GM12878 (cell line): ENCODE results near the gene TEX2. TPM values are rescaled to one million over a fixed set of nuclear protein-coding genes. Genes with fewer than 3 reads are reported as not detected.

Experiments used
- ATAC-seq: fragments of 200-7000 bp; cut with Tn5 transposase; 3 replicates; pipeline ENCODE4 v1.9.1; 2020; ENCODE audit warnings: mild to moderate bottlenecking, moderate library complexity
- BruUV-seq: library from RNA; stranded (reverse); fragments of 400-500 nt; replicated peaks from 2 replicates; lab custom pipeline; 2021; lab: Mats Ljungman, UMichigan
- CTCF ChIA-PET: fragments of 300-600 bp; sonication (Branson Sonifier 250); formaldehyde crosslinking; extraction: SDS; loops from one replicate; lab custom pipeline; 2021; ENCODE audit warnings: inconsistent platforms; lab: Yijun Ruan, JAX
- POLR2A ChIA-PET: fragments of 350-600 bp; formaldehyde crosslinking; extraction: SDS; loops from one replicate; lab custom pipeline; 2021; ENCODE audit warnings: inconsistent platforms; lab: Charles Lee
- RAD21 ChIA-PET: fragments of 300-600 bp; sonication (Branson Sonifier 250); formaldehyde crosslinking; loops from one replicate; lab custom pipeline; 2023; ENCODE audit warnings: antibody characterized with exemption; ENCODE audit not compliant: unreplicated experiment; lab: Charles Lee
- SMC1A ChIA-PET: fragments of 300-600 bp; sonication (Branson Sonifier 250); formaldehyde crosslinking; loops from one replicate; lab custom pipeline; 2023; ENCODE audit not compliant: unreplicated experiment, uncharacterized antibody; lab: Charles Lee
- DNase-seq: peaks from one replicate; pipeline ENCODE4 v3.0.0-alpha.2; 2011; ENCODE audit warnings: low read depth, low spot score
- FAIRE-seq: peaks from 3 replicates; lab custom pipeline; 2011; peaks lifted over from hg19 to GRCh38; lab: Jason Lieb, UNC
- H2AFZ ChIP-seq: 2 replicates; pipeline ENCODE4 v1.6.0; 2011; ENCODE audit warnings: low read depth, low read length, control low read depth; ENCODE audit not compliant: control insufficient read depth
- H3K27ac ChIP-seq: 2 replicates; pipeline ENCODE4 v1.5.1; 2011; ENCODE audit warnings: control low read depth; ENCODE audit not compliant: control insufficient read depth, insufficient read depth
- H3K27me3 ChIP-seq, 2 experiments: replicated peaks in 1 of 2; 2 replicates each; pipeline versions ENCODE4 v1.6.0 to v1.6.1; 2011; ENCODE audit warnings: low read length in 1 of 2; ENCODE audit not compliant: control insufficient read depth in 2 of 2, insufficient read depth in 2 of 2
- H3K36me3 ChIP-seq, 2 experiments: 2 replicates each; pipeline ENCODE4 v1.5.1; 2011; ENCODE audit warnings: low read length in 1 of 2; ENCODE audit not compliant: control insufficient read depth in 2 of 2, insufficient read depth in 2 of 2
- H3K4me1 ChIP-seq: 2 replicates; pipeline ENCODE4 v1.6.1; 2011; ENCODE audit warnings: mild to moderate bottlenecking, low read length, moderate library complexity, mixed read lengths; ENCODE audit not compliant: control insufficient read depth, insufficient read depth
- H3K4me2 ChIP-seq: 2 replicates; pipeline ENCODE4 v1.6.0; 2011; ENCODE audit warnings: control low read depth; ENCODE audit not compliant: control insufficient read depth, insufficient read depth
- H3K4me3 ChIP-seq: fragments of 200-600 bp; sonication (generic); 2 replicates; pipeline ENCODE4 v1.5.1; 2016
- H3K79me2 ChIP-seq: 2 replicates; pipeline ENCODE4 v1.6.0; 2011; ENCODE audit warnings: low read length; ENCODE audit not compliant: control insufficient read depth, insufficient read depth
- H3K9ac ChIP-seq: 2 replicates; pipeline ENCODE4 v1.8.0; 2011; ENCODE audit warnings: low read length, control low read depth, mixed read lengths; ENCODE audit not compliant: control insufficient read depth, insufficient read depth
- H3K9me3 ChIP-seq: replicated peaks from 3 replicates; pipeline ENCODE4 v1.5.1; 2011; ENCODE audit warnings: mild to moderate bottlenecking, low read length; ENCODE audit not compliant: control insufficient read depth, insufficient read depth
- H4K20me1 ChIP-seq: 2 replicates; pipeline ENCODE4 v1.6.0; 2011; ENCODE audit not compliant: control insufficient read depth, insufficient read depth
- BMI1 ChIP-seq: fragments of 450-650 bp; IDR thresholded peaks from 2 replicates; pipeline ENCODE4 v1.6.1; 2016; ENCODE audit warnings: mild to moderate bottlenecking, moderate library complexity, borderline replicate concordance
- CBFB ChIP-seq: IDR thresholded peaks from 2 replicates; pipeline ENCODE4 v1.6.1; 2016; ENCODE audit warnings: antibody characterized with exemption, low read depth
- CHD1 ChIP-seq: IDR thresholded peaks from 2 replicates; pipeline ENCODE4 v1.6.1; 2012; ENCODE audit warnings: low read depth, low read length, improper control_type of control experiment
- KLF5 ChIP-seq: fragments of 450-650 bp; IDR thresholded peaks from 2 replicates; pipeline ENCODE4 v1.6.1; 2014; ENCODE audit warnings: mild to moderate bottlenecking; ENCODE audit not compliant: partially characterized antibody
- NBN ChIP-seq: fragments of 450-650 bp; IDR thresholded peaks from 2 replicates; pipeline ENCODE4 v1.6.1; 2016
- NFXL1 ChIP-seq: fragments of 450-650 bp; IDR thresholded peaks from 2 replicates; pipeline ENCODE4 v1.6.1; 2017; ENCODE audit warnings: antibody characterized with exemption, mild to moderate bottlenecking, borderline replicate concordance
- NFYA ChIP-seq: IDR thresholded peaks from 2 replicates; pipeline ENCODE4 v1.6.1; 2011; ENCODE audit warnings: low read depth, mild to moderate bottlenecking, low read length, improper control_type of control experiment, borderline replicate concordance
- RB1 ChIP-seq: fragments of 450-650 bp; formaldehyde crosslinking; IDR thresholded peaks from 2 replicates; pipeline ENCODE4 v1.6.1; 2017; ENCODE audit warnings: mild to moderate bottlenecking, borderline replicate concordance
- RCOR1 ChIP-seq: conservative IDR thresholded peaks from 2 replicates; pipeline ENCODE4 v1.6.1; 2012; ENCODE audit warnings: low read depth, low read length, improper control_type of control experiment
- SMARCA5 ChIP-seq: fragments of 450-650 bp; IDR thresholded peaks from 2 replicates; pipeline ENCODE4 v1.6.1; 2017; ENCODE audit warnings: mild to moderate bottlenecking
- SMC3 ChIP-seq: IDR thresholded peaks from 2 replicates; pipeline ENCODE4 v1.6.1; 2011; ENCODE audit warnings: low read length, improper control_type of control experiment, borderline replicate concordance
- SUPT20H ChIP-seq: IDR thresholded peaks from 2 replicates; pipeline ENCODE4 v1.6.1; 2011; ENCODE audit warnings: low read depth, mild to moderate bottlenecking, low read length, moderate library complexity, borderline replicate concordance; ENCODE audit not compliant: control insufficient read depth
- ZBED1 ChIP-seq: IDR thresholded peaks from 2 replicates; pipeline ENCODE4 v1.6.1; 2016; ENCODE audit warnings: borderline replicate concordance
- ZZZ3 ChIP-seq: IDR thresholded peaks from 2 replicates; pipeline ENCODE4 v1.6.1; 2011; ENCODE audit warnings: low read depth; ENCODE audit not compliant: control insufficient read depth, insufficient read length
- WGBS: methylation state at CpG from one replicate; pipeline ENCODE4 v1.1.6; 2016; ENCODE audit warnings: low lambda C conversion rate; ENCODE audit not compliant: insufficient replicate concordance, insufficient coverage; ENCODE audit errors: missing lambda C conversion rate; 5-methylcytosine and 5-hydroxymethylcytosine counted together
- in situ Hi-C: fragments of 300-500 bp; cut with MboI; formaldehyde crosslinking; loops from 9 replicates; pipeline ENCODE4 v1.14.3; 2018; ENCODE audit warnings: mixed read lengths
- intact Hi-C: fragments of 100-400 bp; cut with micrococcal nuclease; formaldehyde crosslinking; loops from one replicate; pipeline ENCODE4 v1.14.2; 2022; ENCODE audit not compliant: unreplicated experiment
- polyA plus RNA-seq, 11 experiments: library from polyadenylated mRNA; depleted of rRNA in 4 of 11; unstranded in 6 of 11; stranded (reverse) in 5 of 11; fragments of >200 nt; fragmentation: Nextera tagmentation in 4 of 11; fragmentation: Illumina TruSeq in 1 of 11; extraction: Ambion mirVana in 4 of 11; extraction: Trizol in 1 of 11; gene quantifications; 1 replicate in 1 of 11; 2 replicates in 10 of 11; pipeline versions ENCODE4 v1.2.1 to v1.2.3, GENCODE V29; 2011 to 2016; ENCODE audit warnings: inconsistent platforms in 2 of 11, missing spikeins in 2 of 11, low read depth in 1 of 11
- total RNA-seq, 4 experiments: library from RNA; depleted of rRNA in 3 of 4; stranded (reverse); fragments of >200 nt in 3 of 4; fragmentation: Illumina TruSeq in 1 of 4; extraction: Trizol in 1 of 4; gene quantifications; 2 replicates each; pipeline versions ENCODE4 v1.2.1 to v1.2.3, GENCODE V29; 2013 to 2021
- TF ChIP-seq, protein P1 (sequence below): IDR thresholded peaks from 2 replicates; pipeline ENCODE4 v1.6.1; 2011; ENCODE audit warnings: low read depth, mild to moderate bottlenecking, low read length, moderate library complexity, borderline replicate concordance; ENCODE audit errors: extremely low read depth
- TF ChIP-seq, protein P2 (sequence below): IDR thresholded peaks from 2 replicates; pipeline ENCODE4 v1.6.1; 2011; ENCODE audit warnings: low read depth, low read length, improper control_type of control experiment, borderline replicate concordance
- TF ChIP-seq, protein P3 (sequence below): fragments of 450-650 bp; conservative IDR thresholded peaks from 2 replicates; pipeline ENCODE4 v1.6.1; 2017; ENCODE audit warnings: mild to moderate bottlenecking, moderate library complexity

The TEX2 gene
- total and polyA plus RNA-seq, 10 of the 15 experiments (the other 5 are each of a cell fraction or from before 2014, with no cell fraction given): 3.8 to 19.9 (median 15.8) TPM

DNA sequence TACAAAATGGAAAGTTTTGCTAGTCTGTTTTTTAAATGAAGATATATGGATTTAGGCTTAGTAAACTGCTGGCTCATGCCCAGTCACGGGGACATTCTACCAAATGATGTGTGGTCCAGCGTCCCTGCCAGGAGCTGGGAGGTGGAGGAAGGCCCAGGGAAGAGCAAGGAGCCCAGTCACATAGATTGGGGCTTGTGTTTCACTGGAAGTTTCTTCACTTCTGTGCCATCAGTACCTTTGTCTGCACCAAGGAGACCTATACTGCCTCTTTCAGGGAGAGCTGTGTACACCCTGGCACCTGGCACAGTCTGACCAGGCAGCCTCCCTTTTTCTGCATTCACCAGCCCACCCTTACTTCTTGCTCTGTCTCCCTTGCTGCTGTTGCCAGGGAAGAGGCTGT is 100.5 kb downstream of the TEX2 start (continued):
- TF ChIP-seq ZBED1 (no peak), KLF5 (no peak), NFXL1 (no peak), RCOR1 (no peak), CBFB (no peak), NFYA (no peak)
- TF ChIP-seq, protein P1, sequence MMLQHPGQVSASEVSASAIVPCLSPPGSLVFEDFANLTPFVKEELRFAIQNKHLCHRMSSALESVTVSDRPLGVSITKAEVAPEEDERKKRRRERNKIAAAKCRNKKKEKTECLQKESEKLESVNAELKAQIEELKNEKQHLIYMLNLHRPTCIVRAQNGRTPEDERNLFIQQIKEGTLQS: no peak
- TF ChIP-seq, protein P2, sequence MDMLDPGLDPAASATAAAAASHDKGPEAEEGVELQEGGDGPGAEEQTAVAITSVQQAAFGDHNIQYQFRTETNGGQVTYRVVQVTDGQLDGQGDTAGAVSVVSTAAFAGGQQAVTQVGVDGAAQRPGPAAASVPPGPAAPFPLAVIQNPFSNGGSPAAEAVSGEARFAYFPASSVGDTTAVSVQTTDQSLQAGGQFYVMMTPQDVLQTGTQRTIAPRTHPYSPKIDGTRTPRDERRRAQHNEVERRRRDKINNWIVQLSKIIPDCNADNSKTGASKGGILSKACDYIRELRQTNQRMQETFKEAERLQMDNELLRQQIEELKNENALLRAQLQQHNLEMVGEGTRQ: no peak
- TF ChIP-seq, all 136 proteins: peak for 0

DNA sequence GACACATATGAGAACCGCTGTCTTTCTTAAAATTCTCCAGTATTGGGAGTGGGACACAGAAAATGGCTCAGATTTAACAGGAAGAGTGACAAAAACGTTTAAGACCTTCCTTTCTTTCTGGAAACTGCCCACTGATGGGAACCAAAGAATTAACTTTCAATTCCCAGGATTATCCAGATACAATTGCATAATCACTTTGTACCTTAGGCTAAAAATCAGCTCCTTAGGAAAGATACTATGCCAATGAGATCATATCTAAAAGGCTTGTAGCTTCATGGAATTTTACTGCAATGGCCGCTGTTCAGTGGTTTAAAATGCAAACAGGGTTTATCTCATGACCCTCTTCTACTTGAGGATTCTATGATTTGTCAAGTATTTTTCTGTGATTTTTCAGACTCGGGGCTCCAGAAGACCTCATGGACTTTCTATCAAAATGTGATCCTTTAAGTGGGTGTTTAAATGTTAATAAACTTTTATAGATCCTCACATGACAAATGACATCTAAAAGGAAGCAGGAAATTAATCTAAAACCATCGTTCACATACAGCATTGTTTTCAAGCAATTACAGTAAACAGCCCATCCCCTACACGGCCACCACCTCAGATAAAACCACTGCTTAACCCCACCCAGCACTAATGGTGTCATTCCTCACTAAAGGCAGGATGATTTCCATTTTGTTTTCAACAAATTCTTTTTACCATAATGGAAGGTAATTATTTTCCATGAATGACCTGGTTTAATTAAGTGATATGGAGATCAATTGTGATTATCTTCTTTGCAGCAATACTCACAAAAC is 101.5 kb downstream of the TEX2 start:
- no peak for FAIRE-seq
- TF ChIP-seq, protein P3, sequence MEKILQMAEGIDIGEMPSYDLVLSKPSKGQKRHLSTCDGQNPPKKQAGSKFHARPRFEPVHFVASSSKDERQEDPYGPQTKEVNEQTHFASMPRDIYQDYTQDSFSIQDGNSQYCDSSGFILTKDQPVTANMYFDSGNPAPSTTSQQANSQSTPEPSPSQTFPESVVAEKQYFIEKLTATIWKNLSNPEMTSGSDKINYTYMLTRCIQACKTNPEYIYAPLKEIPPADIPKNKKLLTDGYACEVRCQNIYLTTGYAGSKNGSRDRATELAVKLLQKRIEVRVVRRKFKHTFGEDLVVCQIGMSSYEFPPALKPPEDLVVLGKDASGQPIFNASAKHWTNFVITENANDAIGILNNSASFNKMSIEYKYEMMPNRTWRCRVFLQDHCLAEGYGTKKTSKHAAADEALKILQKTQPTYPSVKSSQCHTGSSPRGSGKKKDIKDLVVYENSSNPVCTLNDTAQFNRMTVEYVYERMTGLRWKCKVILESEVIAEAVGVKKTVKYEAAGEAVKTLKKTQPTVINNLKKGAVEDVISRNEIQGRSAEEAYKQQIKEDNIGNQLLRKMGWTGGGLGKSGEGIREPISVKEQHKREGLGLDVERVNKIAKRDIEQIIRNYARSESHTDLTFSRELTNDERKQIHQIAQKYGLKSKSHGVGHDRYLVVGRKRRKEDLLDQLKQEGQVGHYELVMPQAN: no peak
- TF ChIP-seq SUPT20H: no peak
- no peak for TF ChIP-seq SMC3
- no peak for TF ChIP-seq RB1
- no peak for TF ChIP-seq BMI1
- TF ChIP-seq CHD1: no peak
- no peak for TF ChIP-seq NBN
- TF ChIP-seq ZZZ3: no peak
- no peak for TF ChIP-seq SMARCA5

More for the DNA sequence above, 101.5 kb downstream of the TEX2 start:
- no peak for ATAC-seq
- Histone ChIP-seq H3K4me3 (no peak overlapping the region), H4K20me1 (no peaks in the 10 kb centered on the region), H3K27me3 (no peaks in the 10 kb centered on the region), H3K9me3 (no peaks in the 10 kb centered on the region), H3K4me2 (no peak overlapping the region), H3K4me1 (no peaks in the 10 kb centered on the region), H3K36me3 (peaks cover 0 to 2% of the 10 kb centered on the region in 2 experiments; a peak in 2 of 4 replicates), H3K79me2 (no peaks in the 10 kb centered on the region), H2AFZ (no peak overlapping the region), H3K27ac (no peak overlapping the region), H3K9ac (no peak overlapping the region)
- ChIA-PET SMC1A (interaction anchor here (0.6 to 1.0 kb wide), 2 partner anchors 9 to 75 kb away, joined by 3 to 4 read pairs; no protein-coding TSS in a partner anchor), CTCF (interaction anchor here (1.2 to 1.3 kb wide), 3 partner anchors 9 to 28 kb away, joined by 3 to 6 read pairs (median 3); no protein-coding TSS in a partner anchor), POLR2A (interaction anchor here (0.5 kb wide), 1 partner anchor 17 kb away, joined by 5 read pairs; no protein-coding TSS in a partner anchor), RAD21 (no interaction called here)
- WGBS: 64% methylated on average over 6 of the region's 6 CpGs
- no peak for DNase-seq
- in situ Hi-C loops (no loop called here), intact Hi-C loops (no loop called here)
- BruUV-seq: no TSS peak
